Kidney (tissue), 14 donors: Measurements from ENCODE around the gene PLA2G2C. TPM values are rescaled to one million over a fixed set of nuclear protein-coding genes. Genes with fewer than 3 reads are reported as not detected.

Experiments
- DNase-seq, 5 donors: peaks; one replicate each; pipeline ENCODE4 v3.0.0-alpha.2; 2013 to 2020
- FAIRE-seq: peaks from 2 replicates; lab custom pipeline; 2012; peaks lifted over from hg19 to GRCh38; lab: Jason Lieb, UNC
- H3K27ac ChIP-seq, 2 donors: one replicate each; pipeline ENCODE4 v1.7.0; 2013; ENCODE audit warnings: low read depth in 2 of 2, low read length in 2 of 2, inconsistent platforms in 1 of 2
- H3K27me3 ChIP-seq: one replicate; pipeline ENCODE4 v1.7.1; 2013; ENCODE audit warnings: low read length, inconsistent platforms; ENCODE audit not compliant: control insufficient read depth, insufficient read depth
- H3K36me3 ChIP-seq, 3 donors: one replicate each; pipeline versions ENCODE4 v1.7.0 to v1.7.1; 2013; ENCODE audit warnings: low read length in 3 of 3, control low read depth in 1 of 3, inconsistent platforms in 1 of 3; ENCODE audit not compliant: insufficient read depth in 3 of 3, control insufficient read depth in 2 of 3
- H3K4me1 ChIP-seq, 3 donors: one replicate each; pipeline versions ENCODE4 v1.7.0 to v1.7.1; 2013; ENCODE audit warnings: low read length in 3 of 3, inconsistent platforms in 1 of 3, low read depth in 1 of 3; ENCODE audit not compliant: control insufficient read depth in 2 of 3, insufficient read depth in 2 of 3
- H3K4me3 ChIP-seq, 3 donors: one replicate each; pipeline versions ENCODE4 v1.7.0 to v1.8.1; 2013; ENCODE audit warnings: low read length in 3 of 3, control low read depth in 1 of 3, inconsistent platforms in 1 of 3
- H3K9ac ChIP-seq, 3 donors: one replicate each; pipeline versions ENCODE4 v1.7.0 to v1.7.1; 2013; ENCODE audit warnings: low read length in 3 of 3, control low read depth in 1 of 3, inconsistent platforms in 1 of 3
- H3K9me3 ChIP-seq, 3 donors: one replicate each; pipeline versions ENCODE4 v1.7.0 to v1.7.1; 2013; ENCODE audit warnings: low read length in 3 of 3, control low read depth in 1 of 3, inconsistent platforms in 1 of 3; ENCODE audit not compliant: control insufficient read depth in 2 of 3, insufficient read depth in 1 of 3
- CTCF ChIP-seq: IDR thresholded peaks from 3 replicates; pipeline ENCODE4 v1.5.1; 2012; ENCODE audit warnings: mild to moderate bottlenecking, moderate library complexity, borderline replicate concordance; ENCODE audit not compliant: insufficient read depth; ENCODE audit errors: extremely low read depth
- intact Hi-C: fragments of 100-400 bp; cut with DNase I; formaldehyde crosslinking; loops from one replicate; pipeline ENCODE4 v1.11.1; 2022
- polyA plus RNA-seq: library from polyadenylated mRNA; stranded (reverse); fragments of 350-450 nt; fragmentation: Illumina TruSeq; extraction: RNeasy Lipid Tissue Mini Kit (QIAGEN cat#74804); gene quantifications from one replicate; pipeline ENCODE4 v1.2.3, GENCODE V29; 2014; ENCODE audit warnings: low read depth, low replicate concordance; ENCODE audit not compliant: insufficient read depth
- total RNA-seq: library from RNA; stranded (reverse); fragmentation: NEBNext Ultra II Directional; extraction: Animal tissue kit (Norgen Biotek cat#: 25700); gene quantifications from one replicate; pipeline ENCODE4 v1.2.1, GENCODE V29; 2021
- donor health status: control.
- donor health status: control.
- donor health status: control.
- donor health status: control.
- donor health status: control.
- donor health status: DM: yes; HTN: yes; CAD: no.
- donor health status: Normal renal cell carcinoma (clear cell type).

The PLA2G2C gene
- total and polyA plus RNA-seq, 2 donors from 2014 or later = 0.31 TPM; not detected in 1

- Histone ChIP-seq H3K36me3 (no peaks in the 10 kb centered on the region), H3K4me3 (no peak overlapping the region), H3K27ac (no peak overlapping the region), H3K9ac (no peak overlapping the region), H3K4me1 (no peaks in the 10 kb centered on the region), H3K27me3 (no peaks in the 10 kb centered on the region), H3K9me3 (no peaks in the 10 kb centered on the region)
- FAIRE-seq (no peak), DNase-seq (no peak)
- no peak for TF ChIP-seq CTCF
- intact Hi-C loops = no loop called here
These were observed 61.8 kb downstream of the PLA2G2C start for GRCh38 chr1:20124456-20125057.

GRCh38 chr1:20123722-20124455 lies 62.4 kb downstream of the PLA2G2C start:
- no peak for DNase-seq
- no peak for TF ChIP-seq CTCF
- no peak for FAIRE-seq
- H3K27me3 ChIP-seq = no peaks in the 10 kb centered on the region
- intact Hi-C loops = no loop called here
- H3K9me3 ChIP-seq = no peaks in the 10 kb centered on the region
- H3K4me3 ChIP-seq = no peak overlapping the region
- no peak overlapping the region for H3K27ac ChIP-seq
- no peaks in the 10 kb centered on the region for H3K4me1 ChIP-seq
- H3K9ac ChIP-seq = no peak overlapping the region
- H3K36me3 ChIP-seq = no peaks in the 10 kb centered on the region

- no peaks in the 10 kb centered on the region for H3K27me3 ChIP-seq
- no peak overlapping the region for H3K27ac ChIP-seq
- no peak overlapping the region for H3K9ac ChIP-seq
- intact Hi-C loops = no loop called here
- no peaks in the 10 kb centered on the region for H3K36me3 ChIP-seq
- no peaks in the 10 kb centered on the region for H3K4me1 ChIP-seq
- H3K9me3 ChIP-seq = no peaks in the 10 kb centered on the region
- no peak for DNase-seq
- no peak for TF ChIP-seq CTCF
- no peak for FAIRE-seq
- H3K4me3 ChIP-seq = no peak overlapping the region
These were observed 65.5 kb downstream of the PLA2G2C start for GRCh38 chr1:20120796-20121195.
